ENCODE data around the gene RASA2. TPM values are rescaled to one million over a fixed set of nuclear protein-coding genes. Genes with fewer than 3 reads are reported as not detected.

Gene RASA2
- total and polyA plus RNA-seq, 2 experiments from 2014 or later = 16.6 to 28.6 TPM

- no peak for TF ChIP-seq ZNF462 (CRISPR knock-in tag; IDR thresholded peaks at IDR 0.05)
- no peak for TF ChIP-seq EZH2 (IDR thresholded peaks at IDR 0.05; ENCODE audit: low read depth, unreplicated experiment)
- TF ChIP-seq ZNF331 (CRISPR knock-in tag; IDR thresholded peaks at IDR 0.05; ENCODE audit: low read depth) = no peak
- no peak for TF ChIP-seq CTCF (conservative IDR thresholded peaks at IDR 0.05; ENCODE audit: low read depth in 2 of 2)
- no peak for TF ChIP-seq CREB1 (CRISPR knock-in tag; IDR thresholded peaks at IDR 0.05; ENCODE audit: low read depth)
- no peak for TF ChIP-seq JUNB (IDR thresholded peaks at IDR 0.05; ENCODE audit: unreplicated experiment)
Observed at GRCh38 chr3:141440942-141441341, 45.9 kb upstream of the RASA2 start (continued).

Data from GM23338 (cell line).